SK-N-SH treated with all-trans-retinoic acid at 6 μM for 48 hours (cell line): Measurements from ENCODE around the gene CABP4.

ENCODE experiments used
- ARNTL ChIP-seq: fragments of 450-650 bp; formaldehyde crosslinking; IDR thresholded peaks from 2 replicates; pipeline ENCODE4 v1.5.0; 2020; ENCODE audit warnings: low read depth, mild to moderate bottlenecking, moderate library complexity, borderline replicate concordance
- PATZ1 ChIP-seq: fragments of 250-450 bp; sonication (Bioruptor Pico); IDR thresholded peaks from 2 replicates; pipeline ENCODE4 v1.8.0; 2020; ENCODE audit warnings: mild to moderate bottlenecking, moderate library complexity, borderline replicate concordance

GRCh38 chr11:67411785-67412152, 43.4 kb upstream of the CABP4 start:
- TF ChIP-seq PATZ1, result no peak
- no peak for TF ChIP-seq ARNTL (CRISPR knock-in tag)
